ENCODE measurements around the gene WRNIP1. TPM values are rescaled to one million over a fixed set of nuclear protein-coding genes. Genes with fewer than 3 reads are reported as not detected.

WRNIP1 gene
- total and polyA plus RNA-seq, 2 of the 13 experiments (the other 11 are each of a cell fraction or from before 2014, with no cell fraction given): 77.7 to 90.3 TPM

GRCh38 chr6:2803731-2804429, 38.7 kb downstream of the WRNIP1 start (continued):
- TF ChIP-seq ZBTB40 (IDR thresholded peaks at IDR 0.05) (no peak), ZBTB40 (CRISPR knock-in tag; IDR thresholded peaks at IDR 0.05) (0 out of 2 replicates have a peak, but pooled peaks have one; percentile 1), KAT2B (IDR thresholded peaks at IDR 0.05; ENCODE audit: borderline replicate concordance, low read depth, low read length) (no peak)

All from HepG2 (cell line).